SKM-1 treated with dmso at 0.1 percent for 144 hours (cell line): ENCODE measurements around the gene CAB39L.
"Not testable (repeated sequence)": the region's sequence is repeated elsewhere in the genome, so short reads cannot be mapped to it uniquely, and the experiment has no call there.

Source experiments
- DNase-seq: peaks from one replicate; lab custom pipeline; 2025; ENCODE audit not compliant: unreplicated experiment; lab: John Stamatoyannopoulos, UW

CAB39L gene

DNA sequence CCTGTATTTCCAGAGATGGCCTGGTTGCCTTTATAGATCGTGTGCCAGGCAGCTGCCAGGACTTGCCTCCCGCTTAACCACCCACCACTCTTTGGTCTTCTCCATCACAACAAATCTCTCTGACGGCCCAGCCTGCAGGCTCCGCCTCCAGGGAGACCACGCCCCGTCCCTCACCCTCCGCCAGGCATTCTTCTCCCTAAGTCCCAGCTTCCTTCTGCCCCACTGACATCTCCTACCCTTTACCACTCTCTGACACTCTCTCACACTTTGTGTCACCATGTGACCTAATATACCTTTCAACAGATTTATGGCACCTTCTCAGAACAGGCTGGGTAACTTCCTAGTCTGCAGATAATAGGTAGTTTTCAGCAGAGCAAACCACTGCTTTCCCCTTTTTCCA, 95.1 kb downstream of the CAB39L start:
- DNase-seq: no peak

DNA sequence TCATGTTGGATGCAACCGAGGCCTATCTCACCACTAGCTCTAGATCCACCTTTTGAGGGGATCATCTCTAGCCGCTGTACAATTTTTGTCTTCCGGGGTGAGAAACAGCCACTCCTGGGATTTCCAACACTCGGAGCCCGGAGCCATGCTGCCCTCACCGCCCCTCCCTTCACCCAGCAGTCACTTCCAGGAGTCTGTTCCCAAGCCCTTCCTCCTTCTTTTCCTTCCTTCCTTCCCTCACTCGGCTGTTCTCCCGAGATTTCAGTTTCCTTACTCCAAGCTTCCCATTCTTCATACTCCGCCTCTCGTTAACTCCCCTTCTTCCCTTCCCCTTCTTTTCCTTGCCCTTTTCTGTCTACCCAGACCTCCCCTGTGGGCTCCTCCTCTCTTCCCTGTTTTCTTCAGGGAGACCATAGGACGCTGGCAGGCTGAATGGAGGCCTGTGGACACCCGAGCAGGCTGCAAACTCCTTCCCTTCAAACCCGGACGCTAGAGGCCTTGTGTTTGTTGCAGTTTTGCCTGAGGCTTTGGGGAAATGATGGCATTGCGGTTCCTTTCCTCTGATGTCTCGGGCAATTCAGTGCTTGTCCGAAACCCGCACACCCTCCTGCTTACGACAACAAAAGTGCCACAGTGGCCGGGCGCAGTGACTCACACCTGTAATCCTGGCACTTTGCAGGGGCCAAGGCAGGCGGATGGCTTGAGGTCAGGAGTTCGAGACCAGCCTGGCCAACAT, 96.0 kb downstream of the CAB39L start:
- DNase-seq: no peak

DNA sequence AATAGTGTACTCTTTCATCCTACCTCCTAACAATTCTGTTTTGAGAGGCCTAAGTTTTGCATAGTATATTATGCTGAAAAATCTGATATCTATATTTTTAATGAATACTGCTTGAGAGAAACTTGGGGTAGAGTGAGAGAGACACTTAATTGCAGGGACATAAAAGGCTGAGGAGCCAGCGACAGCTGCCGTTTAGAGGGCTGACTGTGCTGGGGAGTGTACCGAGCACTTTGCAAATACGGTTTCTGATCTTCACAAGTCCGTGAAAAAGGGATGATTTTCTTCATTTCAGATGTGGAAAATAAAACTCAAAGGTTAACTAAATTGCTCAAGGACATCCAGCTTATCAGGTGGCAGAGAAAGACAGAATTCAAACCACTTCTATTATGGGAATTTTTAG, 97.4 kb downstream of the CAB39L start:
- DNase-seq: no peak

DNA sequence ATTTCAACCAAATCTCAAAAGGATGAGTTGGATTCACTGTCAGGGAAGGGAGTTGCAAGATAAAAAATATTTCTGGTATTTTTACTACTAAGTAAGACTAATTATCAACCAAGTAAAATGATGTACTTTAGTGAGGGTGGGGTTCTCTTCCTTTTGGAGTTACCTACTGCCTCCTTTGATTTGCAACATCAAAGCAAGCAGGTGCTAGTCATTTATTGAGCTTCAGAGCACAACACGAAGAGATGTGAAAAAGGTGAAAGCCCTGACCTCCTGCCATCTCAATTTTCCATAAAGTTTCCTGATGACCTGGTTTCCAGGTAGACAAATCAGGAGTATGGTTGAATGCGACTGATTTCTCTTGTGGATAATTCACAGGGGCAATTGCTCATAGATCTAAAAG, 100.1 kb downstream of the CAB39L start:
- no peak for DNase-seq

DNA sequence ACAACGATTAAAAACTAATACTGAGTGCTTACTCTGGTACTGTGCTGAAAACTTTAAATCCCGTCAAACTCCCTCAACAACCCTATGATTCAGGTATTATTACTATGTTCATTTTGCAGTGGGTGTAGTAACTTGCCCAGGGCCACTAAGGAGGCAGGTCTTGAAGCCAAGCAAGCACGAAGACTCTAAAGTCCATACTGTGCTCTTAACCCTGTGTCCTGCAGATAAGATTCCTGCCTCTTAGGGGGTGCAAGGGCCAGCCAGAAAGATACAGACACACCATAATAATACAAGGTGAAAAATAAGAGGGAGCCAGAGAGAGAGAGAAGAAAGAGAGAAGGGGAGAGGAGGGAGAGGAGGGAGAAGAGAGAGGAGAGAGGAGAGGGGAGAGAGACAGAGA, 100.6 kb downstream of the CAB39L start:
- DNase-seq: no peak

DNA sequence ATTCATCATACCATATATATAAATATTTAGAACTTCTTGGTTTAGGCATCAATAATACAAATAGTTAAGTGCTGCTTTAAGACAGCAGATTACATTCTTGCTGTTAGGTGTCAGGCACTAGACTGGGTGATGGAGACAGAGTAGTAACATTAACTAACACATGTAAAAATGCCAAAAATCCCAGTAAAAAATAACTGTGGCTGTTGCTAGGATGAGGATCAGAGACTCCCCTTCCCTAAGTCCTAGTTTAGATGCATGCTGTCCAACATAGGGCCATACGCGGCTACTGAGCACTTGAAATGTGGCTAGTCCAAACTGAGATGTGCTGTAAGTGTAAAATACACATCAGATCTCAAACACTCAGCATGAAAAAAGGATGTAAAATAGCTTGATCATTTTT, 101.4 kb downstream of the CAB39L start:
- DNase-seq: no peak

DNA sequence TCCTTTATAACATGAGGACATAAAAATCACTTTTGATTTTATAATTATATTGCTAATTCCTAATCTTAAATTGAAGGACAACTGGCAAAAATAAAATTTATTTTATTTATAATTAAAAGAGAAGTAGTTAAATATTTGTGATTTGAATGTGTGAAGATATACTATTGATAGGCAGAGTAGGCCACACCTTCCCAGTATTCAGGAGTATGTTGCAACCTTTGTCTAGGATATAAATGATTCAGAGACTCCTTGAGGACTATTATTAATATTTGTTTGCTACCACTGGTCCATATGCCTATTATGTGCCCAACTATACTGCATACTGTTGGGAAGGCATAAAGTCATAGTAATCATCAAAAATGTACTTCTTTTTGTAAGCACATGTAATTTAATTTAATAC, 101.9 kb downstream of the CAB39L start:
- DNase-seq: no peak

DNA sequence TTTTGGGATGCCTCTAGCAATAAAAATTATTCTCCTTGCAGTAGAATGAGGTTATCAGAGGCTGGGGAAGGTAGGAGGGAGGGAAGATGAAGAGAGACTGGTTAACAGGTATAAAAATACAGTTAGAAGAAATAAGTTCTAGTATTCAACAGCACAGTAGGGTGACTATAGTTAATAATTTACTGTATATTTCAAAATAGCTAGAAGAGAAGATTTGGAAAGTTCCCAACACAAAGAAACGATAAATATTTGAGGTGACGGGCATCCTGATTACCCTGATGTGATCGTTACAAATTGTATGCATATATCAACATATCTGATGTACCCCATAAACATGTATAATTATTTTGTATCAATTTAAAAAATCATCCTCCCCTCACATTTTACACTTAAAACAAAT, 102.3 kb downstream of the CAB39L start:
- DNase-seq: no peak

DNA sequence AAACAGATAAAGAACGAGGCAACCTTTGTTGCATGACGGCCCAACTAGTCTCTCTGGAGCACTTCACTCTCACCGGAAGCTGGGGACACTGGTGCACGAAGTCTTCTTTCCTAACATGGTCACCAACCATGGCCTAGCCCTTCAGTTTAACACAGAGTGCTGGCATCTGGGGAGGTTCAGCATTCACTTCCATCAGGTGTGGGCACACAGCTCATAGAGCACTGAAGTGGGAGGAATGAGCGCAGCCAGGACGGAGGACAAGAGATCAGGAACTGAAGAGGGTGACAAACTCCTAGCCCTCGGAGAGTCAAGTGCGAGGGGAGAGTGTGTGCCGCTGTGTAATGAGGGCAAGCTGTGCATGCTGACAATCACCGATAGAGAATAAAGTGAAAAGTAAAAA, 103.7 kb downstream of the CAB39L start:
- no peak for DNase-seq

DNA sequence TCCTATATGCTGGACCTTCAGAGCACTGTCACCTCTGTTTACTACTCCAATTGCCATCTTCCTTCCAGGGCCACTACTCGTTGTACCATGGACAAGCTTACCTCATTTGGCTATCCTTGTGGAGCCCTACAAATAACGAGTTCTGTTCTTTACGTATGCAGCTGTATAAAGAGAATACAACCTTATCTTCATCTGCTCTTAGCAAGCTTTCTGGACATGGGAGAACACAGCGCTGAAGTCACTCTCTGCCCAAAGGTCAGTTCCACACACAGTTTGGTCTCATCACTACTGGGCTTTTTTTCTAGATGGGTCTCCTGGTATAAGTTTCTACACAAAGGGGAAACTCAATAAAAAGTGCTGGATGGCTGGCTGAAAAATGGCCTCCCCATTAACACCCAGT, 107.2 kb downstream of the CAB39L start:
- no peak for DNase-seq

DNA sequence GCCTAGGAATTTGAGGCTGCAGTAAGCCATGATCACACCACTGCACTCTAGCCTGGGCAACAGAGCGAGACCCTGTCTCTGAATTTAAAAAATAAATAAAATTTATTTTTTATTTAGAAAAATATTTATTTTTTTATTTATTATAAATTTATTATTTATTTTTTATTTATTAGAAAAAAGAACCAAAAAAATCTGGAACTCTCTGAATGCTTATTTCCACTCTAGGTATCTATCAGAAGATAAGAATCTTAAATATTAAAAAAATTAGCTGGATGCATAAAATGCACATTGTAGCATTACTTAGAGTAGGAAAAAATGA, 113.4 kb downstream of the CAB39L start:
- DNase-seq: no peak

DNA sequence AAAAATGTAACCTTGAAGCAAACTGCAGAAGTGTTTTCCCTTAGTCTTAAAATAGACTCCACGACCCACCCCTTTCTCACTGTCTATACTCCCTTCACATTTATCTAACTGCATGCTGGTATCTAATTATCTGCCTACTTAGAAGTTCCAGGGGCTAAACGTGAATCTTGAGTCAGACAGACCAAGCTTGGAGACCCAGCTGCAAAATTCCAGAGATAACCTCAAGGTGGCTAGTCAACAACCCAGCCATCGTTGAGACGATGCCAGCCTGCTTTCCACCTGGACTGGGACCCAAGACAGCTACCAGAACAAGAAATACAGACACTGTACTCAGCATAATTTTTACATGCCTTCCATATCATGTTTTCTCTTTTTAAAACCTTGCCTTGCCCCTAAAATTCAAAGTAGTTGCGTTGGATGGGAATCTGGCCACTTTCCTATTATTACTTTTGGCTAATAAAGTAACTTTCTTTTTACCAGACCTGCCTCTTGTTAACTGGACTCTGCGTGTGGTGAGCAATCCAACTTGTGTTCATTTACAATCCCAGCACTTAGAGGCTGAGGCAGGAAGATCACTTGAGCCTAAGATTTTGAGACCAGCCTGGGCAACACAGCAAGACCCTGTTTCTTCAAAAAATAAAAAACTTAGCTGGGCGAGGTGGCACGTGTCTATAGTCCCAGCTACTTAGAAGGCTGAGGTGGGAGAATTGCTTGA, 113.9 kb downstream of the CAB39L start:
- DNase-seq: no peak

DNA sequence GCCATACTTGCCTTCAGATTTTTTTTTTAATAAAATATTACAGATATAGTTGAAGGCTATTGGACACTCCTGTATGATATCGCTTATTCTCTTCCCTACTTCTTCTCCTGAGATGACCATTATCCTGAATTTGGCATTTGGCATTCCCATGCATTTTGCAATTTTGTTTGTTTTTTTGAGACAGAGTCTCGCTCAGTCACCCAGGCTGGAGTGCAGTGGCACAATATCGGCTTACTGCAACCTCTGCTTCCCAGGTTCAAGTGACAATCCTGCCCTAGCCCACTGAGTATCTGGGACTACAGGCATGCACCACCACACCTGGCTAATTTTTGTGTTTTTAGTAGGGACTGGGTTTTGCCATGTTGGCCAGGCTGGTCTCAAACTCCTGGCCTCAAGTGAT, 116.7 kb downstream of the CAB39L start:
- not testable (repeated sequence) for DNase-seq

DNA sequence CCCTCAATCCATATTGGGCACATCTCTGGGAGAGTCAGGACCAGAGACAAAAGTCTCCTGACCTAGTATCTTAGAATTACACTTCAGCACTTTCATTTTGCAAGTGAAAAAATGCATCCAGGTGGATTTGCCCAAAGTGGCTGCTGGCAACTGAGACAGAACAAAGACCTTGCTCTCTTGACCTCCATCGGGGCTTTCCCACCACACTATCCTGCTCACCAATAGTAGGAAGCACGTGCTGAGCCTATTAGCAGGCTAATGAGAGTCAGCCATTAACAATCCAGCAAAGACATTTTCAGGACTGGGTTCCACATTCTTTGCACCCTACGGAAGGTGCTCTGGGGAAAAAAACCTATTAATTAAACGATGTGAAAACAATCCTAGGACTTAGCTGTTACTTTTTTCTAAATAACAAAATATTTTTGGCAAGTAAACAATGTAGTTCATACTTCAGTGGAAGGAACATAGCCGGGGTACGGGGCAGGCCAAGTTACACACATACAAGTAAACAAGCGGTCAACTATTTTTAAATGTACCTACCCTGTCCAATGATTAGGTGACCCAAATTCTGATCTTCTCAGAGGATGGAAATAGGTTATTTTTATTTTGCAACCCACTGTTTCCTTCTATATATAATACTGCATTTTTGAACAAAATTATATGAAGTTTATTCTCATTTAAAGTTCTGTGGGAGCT, 117.5 kb downstream of the CAB39L start:
- DNase-seq: no peak

DNA sequence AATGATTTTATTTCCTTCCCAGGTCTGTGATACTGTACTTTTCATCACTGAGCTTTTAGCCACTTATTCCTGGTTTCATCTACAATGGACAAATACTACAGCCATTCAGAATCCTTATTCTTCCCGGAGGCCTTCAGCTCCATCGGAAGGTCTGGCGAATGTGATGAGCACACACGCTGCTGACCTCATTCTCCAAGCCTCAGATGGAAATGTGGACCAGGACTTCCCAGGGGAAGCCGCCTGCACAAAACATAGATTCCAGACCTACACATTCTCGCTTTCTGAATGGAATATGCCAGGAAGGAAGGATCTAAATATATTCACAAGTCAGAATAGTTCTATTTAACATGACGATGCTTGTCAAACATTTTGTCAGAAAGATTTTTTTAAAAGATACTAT, 120.5 kb downstream of the CAB39L start:
- DNase-seq: no peak

DNA sequence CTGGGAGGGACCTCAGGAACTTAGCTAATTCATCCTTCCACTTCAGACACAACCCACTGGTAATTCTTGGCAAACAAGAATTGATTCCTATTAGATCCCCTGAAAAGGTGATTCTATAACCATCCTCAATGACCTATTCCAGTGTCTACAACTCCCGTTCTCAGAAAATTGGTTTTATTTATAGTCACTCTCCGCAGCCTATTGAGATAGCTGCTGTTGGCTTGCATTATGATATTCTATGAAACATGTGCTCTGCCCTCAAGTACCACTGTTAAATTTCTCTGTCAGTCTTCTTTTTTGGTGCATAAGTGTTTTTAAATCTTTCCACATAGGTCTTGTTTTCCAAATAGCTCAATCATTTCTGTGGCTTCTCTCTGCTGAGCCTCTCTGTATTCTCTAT, 121.2 kb downstream of the CAB39L start:
- no peak for DNase-seq

DNA sequence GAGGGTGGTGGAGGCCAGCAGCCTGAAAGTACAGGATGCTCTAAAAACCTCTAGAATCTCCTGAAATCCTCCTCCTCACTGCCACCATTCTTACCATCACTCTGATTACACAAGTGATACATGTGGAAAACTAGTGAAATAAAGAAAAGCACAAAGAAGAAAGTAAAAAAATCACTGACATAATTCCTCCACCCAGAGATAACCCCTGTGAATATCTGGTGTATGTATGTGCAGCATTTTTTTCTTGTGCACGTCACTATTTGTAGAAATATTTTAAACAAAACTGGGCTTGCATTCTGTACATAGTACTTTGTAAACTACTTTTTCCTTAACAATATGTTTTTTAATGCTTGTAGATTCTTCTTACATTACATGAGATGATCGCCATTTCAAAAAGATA, 122.9 kb downstream of the CAB39L start:
- no peak for DNase-seq

DNA sequence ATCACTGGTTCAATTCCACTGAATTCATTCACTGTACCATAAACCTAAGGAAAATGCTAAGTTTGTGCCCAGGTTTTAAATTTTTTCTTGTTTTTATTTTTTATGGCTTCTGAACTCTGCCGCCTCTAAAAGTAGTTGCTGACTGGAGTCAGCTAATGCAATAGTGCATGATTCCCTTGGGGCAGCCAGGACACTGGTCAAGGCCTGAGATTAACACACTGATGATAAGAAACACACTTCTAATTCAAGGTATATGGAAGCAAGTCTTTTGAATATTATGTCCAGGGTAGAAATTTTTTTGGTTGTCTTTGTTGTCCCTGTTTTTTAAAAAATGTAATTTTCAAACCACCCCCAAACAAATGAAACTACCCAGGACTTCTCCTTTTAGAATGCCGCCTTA, 123.9 kb downstream of the CAB39L start:
- no peak for DNase-seq

DNA sequence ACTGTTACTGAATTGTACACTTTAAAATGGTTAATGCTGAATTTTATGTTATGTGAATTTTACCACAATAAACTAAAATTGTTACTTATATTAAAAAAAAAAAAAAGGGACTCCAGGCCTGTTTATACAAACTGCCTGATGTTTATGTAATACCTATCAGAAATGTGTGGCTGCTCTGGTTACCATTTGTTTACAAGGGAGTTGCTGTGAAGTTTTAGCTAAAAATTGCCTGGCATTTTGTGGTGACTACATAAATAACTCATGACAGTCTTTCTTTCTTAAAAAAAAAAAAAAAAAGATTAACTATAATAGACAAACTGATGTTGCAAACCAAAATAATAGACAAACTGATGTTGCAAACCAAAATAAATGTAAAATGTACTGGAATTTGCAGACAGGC, 124.3 kb downstream of the CAB39L start:
- DNase-seq: no peak

DNA sequence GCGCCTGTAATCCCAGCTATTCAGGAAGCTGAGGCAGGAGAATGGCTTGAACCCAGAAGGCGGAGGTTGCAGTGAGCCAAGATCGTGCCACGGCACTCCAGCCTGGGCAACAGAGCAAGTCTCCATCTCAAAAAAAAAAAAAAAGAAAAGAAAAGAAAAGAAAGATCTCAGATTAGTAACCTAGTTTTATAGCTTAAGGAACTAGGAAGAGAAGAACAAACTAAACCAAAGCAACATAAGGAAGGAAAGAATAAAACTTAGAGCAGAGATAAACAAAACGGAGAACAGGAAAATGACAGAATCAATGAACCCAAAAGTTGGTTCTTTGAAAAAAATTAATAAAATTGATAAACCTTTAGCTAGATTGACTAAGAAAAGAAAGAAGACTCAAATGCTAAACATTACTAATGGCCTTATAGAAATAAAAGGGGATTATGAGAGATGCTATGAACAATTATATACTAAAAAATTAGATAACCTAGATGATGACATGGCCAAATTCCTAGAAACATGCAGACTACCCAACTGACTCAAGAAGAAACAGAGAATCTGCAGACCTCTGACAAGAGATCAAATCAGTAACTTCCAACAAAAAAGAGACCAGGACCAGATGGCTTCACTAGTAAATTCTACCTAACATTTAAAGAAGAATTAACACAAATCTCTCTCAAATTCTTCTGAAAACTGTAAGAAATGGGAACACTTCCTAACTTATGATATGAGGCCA, 127.9 kb downstream of the CAB39L start:
- no peak for DNase-seq

DNA sequence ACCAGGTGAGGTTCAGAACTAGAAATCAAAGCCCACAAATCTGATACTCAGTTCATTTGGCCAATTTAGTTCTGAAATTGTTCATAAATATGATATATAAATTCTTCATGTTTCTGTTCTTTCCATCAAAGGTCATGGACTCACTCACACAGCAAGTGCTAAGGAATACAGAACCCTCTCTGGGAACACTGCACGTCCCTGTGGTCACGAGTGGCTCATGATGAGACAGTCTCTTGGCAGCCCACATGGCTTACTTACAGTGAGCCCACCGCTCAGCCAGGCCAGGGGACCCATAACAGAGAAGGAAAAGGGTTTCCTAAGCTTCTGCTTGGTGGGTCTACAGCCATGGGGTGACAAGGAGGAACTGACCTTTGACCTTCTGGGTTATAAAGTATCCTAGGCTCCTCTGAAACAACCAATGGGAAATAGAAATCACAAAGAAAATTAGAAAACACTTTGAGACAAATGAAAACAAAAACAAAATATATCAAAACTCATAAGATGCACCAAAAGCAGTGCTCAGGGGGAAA, 128.8 kb downstream of the CAB39L start:
- no peak for DNase-seq
